NCI-H524 treated with DMSO at 0.1 percent for 48 hours (cell line): Measurements from ENCODE around the gene GLYR1.

Experiments
- DNase-seq: peaks from one replicate; lab custom pipeline; 2025; lab: John Stamatoyannopoulos, UW

The GLYR1 gene

DNA sequence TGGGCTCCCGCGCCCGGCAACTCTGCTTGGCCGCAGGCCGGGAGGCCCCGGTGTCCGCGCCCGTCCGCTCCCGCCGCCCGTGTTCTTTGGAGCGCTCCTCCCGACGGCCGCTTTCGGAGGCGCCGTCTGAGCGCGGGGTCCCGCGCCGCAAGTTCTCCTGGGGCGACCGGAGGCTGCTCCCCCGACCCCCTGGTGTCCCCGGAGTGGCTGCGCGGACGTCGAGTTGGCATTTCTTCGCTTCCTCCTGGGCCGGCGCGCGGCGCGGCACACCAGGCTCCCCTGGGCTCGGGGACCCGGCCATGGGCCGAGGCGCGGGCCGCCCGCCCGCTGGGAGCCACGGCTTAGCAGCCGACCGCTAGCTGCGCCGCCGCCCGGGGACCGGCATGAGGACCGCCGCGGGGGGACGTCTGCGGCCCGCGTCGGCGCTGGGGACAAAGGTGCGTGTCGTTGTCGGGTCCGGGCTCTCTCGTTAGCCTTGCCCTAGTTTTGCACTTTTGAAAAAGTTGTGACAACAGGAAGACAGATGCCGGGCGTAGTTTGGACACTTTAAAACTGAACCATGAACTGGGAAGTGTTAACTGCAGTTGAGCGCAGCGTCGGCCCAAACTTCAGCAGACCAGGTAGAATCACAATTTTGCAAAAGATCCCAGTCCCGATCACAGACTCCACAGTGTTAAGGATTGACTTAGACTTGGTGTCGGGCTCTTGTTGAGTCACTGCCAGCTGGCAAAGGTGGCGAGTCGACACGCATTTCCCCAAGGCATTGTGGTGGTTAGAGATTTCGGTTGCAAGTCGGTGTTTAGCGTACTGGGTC is 893 bp upstream of the GLYR1 start:
- no peak for DNase-seq

DNA sequence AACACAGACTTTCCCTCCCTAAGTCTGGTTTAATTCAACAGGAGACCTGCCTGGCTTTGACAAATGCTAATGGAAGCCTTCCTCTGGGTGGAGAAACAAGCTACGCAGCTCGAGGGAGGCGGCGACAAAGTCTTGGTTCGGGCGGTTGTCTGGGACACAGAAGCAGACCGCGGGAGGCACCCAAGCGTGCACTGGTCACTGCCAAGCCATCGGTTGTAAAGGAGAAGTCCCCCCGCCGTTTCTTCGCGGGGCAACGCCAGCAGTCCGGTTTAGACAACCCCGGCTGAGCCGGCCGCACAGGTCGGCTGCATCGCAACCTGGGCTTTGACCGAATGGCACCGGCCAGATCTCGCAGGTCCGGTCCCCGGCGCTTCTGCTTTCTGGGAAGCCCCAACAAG is 586 bp downstream of the GLYR1 start:
- no peak for DNase-seq

DNA sequence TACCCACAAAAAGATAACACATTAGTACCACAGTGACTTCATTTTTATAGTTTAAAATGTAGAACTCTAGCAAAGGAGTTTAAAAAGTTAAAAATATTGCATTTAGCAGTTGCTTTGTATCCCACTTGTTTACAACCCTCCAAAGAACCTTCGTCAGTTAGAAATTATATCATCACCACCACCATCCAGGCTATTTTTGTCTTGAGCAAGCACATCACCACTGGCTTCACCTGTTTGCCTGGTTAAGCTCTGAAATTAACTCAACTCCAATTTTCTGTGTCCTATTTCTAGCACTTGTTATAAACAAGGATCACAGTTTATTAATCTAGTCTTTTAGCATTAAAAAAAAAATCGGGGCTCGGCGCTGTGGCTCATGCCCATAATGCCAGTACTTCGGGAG is 6.1 kb downstream of the GLYR1 start:
- no peak for DNase-seq

DNA sequence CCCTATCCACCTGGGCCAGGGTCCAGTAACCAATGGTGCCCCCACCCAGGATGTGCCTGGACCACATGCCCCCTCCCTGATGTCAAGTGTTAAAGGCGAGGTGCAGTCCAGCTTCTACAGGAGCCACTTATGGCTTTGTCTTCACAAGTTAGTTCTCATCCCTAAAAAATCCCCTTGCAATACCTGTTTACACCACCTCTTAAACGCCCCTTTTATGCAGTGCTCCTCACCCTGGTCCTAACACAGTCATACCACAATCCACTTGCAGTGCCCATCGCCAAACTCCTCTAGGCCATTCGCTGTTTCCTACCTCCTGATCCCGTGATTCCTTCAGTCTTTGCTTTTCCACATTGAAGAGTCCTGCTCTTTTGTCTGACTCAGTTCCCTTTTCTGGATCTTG is 7.1 kb downstream of the GLYR1 start:
- no peak for DNase-seq

DNA sequence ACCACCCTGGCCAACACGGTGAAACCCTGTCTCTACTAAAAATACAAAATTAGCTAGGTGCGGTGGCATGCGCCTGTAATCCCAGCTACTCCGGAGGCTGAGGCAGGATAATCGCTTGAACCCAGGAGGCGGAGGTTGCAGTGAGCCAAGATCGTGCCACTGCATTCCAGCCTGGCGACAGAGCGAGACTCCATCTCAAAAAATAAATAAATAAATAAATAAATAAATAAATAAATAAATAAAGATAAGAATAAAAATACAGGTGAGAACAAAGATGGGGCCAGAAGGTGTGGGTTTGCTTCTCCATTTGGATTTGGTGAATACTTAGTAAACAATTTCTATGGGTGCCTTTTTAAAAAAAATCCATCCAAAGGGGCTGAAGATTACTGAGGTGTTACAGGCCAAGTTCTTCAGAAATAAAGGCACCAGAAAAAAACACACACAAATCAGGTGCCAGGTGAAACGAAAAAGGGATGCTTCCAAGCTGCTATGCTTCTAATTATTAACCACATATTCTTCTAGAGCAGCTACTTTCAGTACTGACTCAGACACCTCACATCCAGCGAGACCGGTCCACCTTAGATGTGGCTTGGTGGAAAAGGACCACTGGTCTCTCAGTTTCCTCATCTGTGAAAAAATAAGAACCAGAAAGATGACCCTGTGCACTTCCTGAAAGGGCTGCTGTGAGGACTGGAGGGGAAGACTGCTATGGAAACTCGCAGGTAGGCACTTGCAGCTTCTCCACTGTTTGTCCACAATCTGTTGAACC is 9.2 kb downstream of the GLYR1 start:
- no peak for DNase-seq

DNA sequence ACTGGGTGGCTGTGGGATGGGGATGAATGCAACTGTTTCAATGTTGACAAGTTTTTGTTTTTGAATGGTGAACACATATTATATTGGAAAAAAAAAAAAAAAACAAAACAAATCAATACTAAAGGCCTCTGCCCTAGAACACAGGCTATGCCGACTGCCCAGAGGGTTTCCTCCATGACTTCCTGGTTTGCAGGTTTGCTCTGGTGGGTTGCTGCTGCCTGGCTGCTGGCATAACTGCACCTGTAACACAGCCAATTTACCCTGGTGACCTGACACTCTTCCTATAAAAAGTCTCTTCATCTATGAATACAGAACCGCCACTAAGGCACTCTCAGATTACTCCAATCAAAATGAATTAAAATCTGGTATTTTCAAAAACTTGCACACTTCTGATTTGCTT is 10.4 kb downstream of the GLYR1 start:
- no peak for DNase-seq

DNA sequence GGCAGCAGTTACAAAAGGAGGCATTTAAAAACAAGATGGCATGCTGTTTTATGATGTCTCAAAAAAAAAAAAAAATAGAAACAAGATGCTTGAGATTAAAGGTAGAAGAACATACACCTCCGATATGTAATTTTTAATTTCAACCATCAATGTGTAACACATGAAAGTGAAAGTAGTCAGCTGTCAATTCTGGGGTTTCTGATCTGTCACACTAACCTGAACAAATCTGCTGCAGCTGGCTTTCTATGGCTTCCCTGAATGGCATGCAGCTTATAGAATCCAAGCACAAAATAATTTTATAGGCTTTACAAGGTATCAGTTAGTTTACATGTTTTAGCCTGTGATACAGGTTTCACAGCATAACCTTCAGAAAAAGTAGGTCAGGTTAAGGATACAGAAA is 13.5 kb downstream of the GLYR1 start:
- no peak for DNase-seq

DNA sequence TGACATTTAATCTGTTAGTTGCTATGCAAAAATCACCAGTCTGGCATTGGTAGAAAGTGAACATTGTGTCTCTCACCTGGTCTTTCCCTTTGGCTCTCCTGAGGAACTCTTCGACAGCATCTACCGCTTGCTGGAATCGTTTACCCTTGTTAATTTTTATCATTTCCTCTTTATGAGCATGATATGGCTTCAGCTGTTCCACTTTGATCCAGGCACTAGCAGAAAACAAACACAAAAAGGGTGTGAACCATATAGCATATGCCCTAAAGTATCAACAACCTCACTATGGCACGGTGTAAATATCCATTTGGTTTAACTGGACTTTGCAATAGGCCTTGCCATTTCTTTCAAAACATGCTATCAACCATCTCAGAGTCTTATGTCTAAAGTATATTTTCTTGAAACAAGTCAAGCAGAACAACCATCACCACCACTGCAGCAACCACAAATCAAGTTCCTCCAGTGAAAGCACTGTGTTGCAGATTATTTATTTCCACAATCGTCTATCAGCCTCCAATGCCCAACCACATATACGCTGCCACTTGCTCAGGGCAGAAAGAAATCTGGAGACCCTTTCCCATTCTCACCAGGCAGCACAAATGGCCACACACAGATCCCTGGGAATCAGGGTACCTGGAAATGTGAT is 14.3 kb downstream of the GLYR1 start:
- no peak for DNase-seq

DNA sequence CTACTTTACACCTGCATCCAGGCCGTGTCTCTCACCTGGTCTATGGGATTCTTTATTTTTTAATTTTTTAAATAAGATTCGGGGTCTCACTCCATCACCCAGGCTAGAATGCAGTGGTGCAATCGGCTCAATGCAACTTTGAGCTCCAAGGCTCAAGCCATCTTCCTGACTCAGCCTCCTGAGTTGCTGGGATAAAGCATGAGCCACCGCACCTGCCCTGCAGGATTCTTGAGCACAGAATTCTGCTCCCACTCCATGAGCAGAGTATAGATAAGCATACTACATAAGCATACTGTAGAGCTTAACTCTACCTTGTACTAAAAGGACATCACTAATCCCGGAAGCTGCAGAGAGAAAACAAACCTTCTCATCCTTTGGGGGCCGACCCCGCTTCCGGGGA is 15.5 kb downstream of the GLYR1 start:
- DNase-seq: no peak

DNA sequence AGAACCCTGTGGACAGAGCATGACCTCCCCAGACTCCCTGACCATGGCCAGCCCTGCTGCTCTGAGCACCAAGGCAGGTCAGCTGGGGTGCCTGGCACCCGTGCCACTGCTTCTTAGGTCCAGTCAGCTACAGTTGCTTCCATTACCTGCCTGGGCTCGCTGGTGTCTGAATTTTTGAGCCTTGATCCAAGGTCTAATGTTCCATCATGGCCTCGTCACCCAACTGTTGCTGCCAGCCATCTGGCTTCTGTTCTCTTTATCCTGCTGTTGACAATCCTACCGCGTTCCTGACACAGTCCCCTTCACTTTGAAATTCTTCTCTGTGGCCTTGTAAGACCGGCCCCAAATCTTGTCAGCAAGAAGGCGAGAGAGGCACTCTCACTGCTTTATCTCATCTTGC is 16.7 kb downstream of the GLYR1 start:
- DNase-seq: no peak

DNA sequence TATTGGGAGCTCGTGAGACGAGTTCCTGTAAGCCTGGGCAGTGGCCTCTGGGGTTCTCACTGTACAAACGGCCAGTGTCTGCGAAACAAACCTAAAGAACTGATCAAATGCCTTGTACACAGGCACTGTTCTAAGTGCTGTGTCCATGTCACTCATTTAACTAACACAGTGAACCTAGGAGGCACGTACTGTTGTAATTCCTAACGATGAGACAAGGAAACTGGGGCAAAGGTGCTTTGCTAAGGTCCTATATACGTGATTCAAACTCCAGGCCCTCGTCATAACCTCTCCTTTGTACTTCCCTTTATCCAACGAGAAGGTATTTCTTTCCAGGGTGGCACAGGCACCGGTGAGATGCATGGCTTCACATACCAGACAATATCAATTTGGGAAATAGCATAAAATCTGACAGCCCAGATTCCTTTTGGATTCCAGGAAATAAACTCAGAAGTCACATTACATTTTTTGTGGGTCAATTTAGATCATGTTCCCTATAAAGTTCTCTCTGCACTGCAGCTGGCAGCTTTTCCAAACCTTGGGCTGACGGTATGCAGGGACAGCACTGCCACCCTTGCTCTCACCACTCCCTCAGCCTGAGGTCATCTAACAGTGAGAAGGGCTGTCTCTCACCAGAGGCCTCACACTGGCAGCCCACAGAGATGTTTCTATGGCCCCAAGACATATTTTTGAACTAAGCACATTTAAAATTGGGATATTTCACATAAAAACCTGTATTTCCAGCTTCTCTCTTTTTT is 18.3 kb downstream of the GLYR1 start:
- DNase-seq: no peak

DNA sequence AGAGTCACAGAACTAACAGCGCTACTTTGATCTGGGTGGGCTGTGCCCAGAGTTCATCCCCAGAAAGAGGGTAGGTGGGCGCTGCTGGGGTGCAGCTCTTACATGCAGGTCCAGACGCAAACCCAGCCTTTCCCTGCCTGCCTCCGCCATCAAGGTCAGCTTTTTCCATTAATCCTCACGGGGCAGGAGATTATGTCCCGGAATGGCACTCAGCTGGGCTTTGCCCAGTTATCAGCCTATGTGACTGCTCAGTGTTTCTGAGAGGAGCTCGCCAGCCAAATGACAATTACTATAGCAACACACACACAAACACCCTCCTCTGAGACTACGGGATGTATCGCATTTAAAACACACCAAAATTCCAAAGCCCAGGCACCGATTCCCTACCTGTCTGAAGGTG is 20.1 kb downstream of the GLYR1 start:
- DNase-seq: no peak

DNA sequence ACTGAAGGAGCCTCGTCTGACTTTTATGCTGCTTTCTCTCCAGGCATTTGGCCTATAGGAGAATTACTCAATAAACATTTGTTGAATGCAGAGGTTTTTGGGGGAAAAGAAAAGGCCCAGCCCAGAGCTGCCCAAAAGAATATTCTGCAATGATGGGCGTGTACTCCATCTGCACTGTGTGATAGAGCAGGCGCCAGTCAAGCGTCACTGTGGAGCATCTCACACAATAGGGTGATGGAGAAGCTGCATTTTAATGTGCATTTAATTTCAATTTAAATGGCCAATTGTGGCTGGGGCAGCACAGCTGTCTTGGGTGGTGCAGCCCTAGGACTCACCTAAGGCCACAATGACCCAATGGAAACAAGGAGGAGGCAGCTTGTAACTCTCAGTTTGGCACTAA is 20.6 kb downstream of the GLYR1 start:
- no peak for DNase-seq

DNA sequence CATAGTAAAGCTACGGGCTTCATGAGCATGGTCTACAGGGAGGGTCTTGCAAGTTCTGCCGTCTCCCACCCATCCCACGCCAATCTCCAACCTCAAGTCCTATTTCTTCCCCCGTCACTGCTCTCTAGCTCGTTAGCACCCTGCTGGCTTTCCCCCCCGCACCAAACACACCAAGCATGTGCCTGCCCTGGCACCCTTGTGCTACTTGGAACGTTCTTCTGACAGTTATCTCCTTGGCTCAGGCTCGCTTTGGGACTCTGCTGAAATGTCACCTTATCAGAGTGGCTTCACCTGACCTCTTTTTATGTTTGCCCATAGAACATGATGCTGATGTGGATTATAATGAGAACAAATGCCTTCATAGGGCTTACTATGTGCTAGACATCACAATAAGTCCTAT is 21.9 kb downstream of the GLYR1 start:
- no peak for DNase-seq

DNA sequence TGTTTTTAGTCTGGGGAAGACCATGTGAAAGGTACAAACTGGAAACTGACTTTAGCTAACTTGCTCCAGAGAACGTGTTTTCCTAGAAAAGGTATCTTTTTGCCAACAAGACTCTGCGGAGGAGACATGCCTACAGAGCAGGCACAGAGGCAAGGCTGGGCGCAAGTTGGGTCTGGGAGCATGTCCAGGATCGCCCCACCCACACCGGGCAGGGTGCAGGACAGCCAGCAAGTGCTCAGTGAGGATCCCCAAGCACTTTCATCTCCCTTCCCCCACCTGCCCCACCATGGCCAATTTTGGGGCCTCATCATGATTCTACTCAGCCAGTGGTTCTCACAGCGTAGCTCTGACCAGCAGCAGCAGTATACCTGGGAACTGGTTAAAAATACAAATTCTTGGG is 26.4 kb downstream of the GLYR1 start:
- DNase-seq: no peak

DNA sequence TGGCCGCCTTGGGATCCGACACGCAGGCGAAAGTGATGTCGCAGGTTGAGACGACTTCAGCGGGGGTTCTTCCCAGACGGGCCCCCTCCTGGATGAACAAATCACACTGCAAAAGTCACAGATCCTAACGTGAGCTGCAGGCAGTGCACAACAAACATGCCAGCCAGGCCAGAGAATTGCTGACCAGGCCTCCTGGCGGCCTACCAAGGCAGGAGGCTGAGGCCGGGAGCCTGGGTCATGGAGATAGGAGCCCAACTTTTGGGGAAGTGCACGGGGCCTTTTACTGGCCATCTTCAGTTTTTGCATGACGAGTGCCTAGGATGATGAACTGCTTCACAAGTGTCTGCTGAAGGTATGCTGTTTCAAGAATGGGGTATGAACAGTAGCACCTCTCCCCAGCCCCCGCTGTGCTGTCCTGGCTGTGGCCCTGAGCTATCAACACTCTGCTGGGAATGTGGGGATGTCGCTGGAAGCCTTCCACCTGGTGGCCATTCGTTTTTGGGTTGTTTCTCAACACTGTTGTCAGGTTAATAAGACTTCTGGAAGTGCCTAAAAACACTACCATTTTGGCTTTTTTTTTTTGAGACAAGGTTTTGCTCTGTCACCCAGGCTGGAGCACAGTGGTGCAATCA is 32.4 kb downstream of the GLYR1 start:
- DNase-seq: no peak

DNA sequence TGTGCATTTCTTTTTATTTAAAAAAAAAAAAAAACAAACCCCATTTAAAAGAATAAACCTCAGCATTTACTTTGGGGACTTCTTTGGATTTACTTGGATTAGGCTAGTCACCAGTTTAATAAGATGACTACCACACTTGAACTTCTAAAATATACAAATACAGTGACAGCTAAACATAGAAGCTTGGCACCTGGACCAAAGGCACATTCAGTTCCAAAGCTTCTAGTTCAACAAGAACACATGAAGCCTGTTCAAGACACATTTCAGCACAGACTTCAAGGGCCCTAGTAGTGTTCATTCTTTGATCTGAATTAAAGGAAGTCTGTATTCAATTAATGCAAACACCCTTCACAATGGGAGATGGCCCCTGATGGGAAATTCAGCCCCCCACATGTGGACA is 33.0 kb downstream of the GLYR1 start:
- no peak for DNase-seq

DNA sequence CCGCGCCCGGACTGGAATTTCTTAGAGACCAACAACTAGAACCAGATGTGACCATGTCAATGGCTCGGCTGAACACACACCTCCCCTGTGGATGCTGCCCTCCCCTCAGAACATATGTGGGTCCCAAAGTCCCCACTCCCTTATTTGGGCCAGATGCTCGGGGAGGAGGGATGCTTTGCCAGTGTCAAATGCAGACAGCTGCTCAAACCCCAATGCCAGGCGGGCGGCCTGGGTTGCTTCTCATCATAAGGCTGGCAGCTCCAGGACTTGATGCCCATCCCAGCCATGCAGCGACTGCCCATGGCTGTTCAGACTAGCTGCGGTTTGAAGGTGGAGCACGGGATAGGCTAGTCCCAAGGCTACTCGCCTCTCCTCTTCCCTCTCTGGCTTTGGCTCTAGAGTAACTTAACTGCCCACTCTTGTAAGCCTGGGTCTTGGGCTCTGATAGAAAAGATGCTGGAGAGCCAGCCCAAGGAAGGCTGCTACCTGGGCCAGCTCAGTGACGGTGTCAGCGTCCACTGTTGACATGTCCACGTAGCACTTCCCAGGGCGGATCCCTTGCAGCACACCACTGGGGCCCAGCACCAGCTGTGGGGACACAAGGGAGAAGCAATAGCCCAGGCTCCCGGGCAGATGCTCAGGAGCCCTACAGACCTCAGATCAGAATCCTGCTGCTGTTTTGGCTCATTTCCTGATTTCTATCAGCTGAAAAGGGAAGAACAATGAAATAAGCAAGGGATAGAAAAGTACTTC is 33.7 kb downstream of the GLYR1 start:
- no peak for DNase-seq

DNA sequence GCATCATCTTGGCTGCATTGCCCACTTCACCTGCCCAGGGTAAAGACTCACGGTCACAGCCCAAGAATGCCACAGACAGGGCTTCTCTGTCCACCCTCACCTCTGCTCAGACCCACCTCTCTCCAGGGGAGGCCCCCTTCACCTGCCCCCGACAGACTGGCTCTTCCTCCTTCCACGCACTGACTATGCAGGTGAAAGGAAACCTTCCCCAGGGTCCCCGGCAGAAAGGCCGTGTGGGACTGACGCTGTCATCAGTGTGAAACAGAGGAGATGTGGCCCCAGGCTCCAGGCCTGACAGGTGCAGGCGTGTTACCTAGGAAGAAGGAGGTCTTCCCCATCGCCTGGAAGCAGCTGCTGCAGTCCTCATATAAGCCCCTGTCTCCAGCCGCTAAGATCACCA is 35.3 kb downstream of the GLYR1 start:
- no peak for DNase-seq

DNA sequence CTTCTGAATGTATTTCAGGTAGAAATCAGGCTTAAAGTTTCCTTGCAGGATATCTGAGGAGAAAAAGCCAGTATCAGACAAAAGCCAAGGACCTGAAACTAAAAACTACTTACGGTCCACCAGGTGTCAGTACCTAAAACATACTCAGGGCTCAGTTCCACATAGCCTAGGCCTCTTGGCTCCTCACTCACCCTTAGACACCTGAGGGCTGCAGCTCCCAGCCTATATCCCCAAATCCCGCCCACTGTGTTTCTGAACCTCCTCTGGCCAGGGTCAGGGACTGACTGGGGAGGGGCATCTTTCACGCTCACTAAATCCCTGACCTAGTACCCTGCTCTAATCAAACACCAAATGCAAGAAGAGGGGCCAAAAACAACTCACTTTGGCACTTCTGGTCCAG is 35.8 kb downstream of the GLYR1 start:
- DNase-seq: no peak

DNA sequence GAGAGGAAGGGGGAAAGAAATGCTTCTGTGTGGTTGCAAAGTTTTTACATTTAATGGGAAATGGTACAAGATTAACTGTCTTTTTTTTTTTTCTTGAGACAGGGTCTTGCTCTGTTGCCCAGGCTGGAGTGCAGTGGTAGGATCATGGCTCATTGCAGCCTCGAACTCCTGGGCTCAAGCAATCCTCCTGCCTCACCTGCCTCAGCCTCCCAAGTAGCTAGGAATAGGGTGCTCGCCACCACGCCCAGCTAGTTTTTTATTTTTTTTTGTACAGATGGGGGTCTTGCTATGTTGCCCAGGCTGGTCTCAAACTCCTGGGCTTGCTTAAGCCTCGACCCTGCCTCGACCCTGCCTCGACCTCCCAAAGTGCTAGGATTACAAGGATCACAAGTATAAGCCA is 40.8 kb downstream of the GLYR1 start:
- no peak for DNase-seq
